Measurements from ENCODE around the gene IL13RA1. TPM values are rescaled to one million over a fixed set of nuclear protein-coding genes. Genes with fewer than 3 reads are reported as not detected.
A peak's percentile ranks its signal among the peaks of the same experiment; 100 is the strongest.

IL13RA1 gene
- total RNA-seq, 1 experiment from 2014 or later, result 28.2 TPM

- Histone ChIP-seq H3K79me2 (ENCODE audit: insufficient read depth, low read length) (no peaks in the 10 kb centered on the region), H3K36me3 (ENCODE audit: control insufficient read depth in 1 of 2, insufficient read depth in 2 of 2, low read length in 2 of 2) (no peaks in the 10 kb centered on the region), H3K4me3 (replicated peaks in 1 of 2; ENCODE audit: low read depth in 1 of 2, low read length in 2 of 2) (no peak overlapping the region), H3K4me1 (ENCODE audit: control insufficient read depth in 1 of 2, insufficient read depth in 2 of 2, low read length in 2 of 2) (no peaks in the 10 kb centered on the region), H3K9me2 (ENCODE audit: insufficient read depth) (no peaks in the 10 kb centered on the region), H3K4me2 (ENCODE audit: low read length) (no peak overlapping the region), H3K9me3 (ENCODE audit: control insufficient read depth in 1 of 2, insufficient read depth in 1 of 2, low read depth in 1 of 2, low read length in 2 of 2) (no peaks in the 10 kb centered on the region), H3K27me3 (ENCODE audit: insufficient read depth, low read length) (no peaks in the 10 kb centered on the region), H4K20me1 (ENCODE audit: insufficient read depth) (no peaks in the 10 kb centered on the region), H3K9ac (ENCODE audit: low read length) (no peak overlapping the region), H2AFZ (ENCODE audit: low read depth, low read length, poor library complexity, severe bottlenecking) (peak overlapping the region; percentile 45), H3K27ac (ENCODE audit: low read depth, low read length) (no peak overlapping the region)
- ChIA-PET CTCF (interaction anchor here (0.8 to 2.6 kb wide), 7 partner anchors 43 to 205 kb away, joined by 3 to 28 read pairs (median 4); no protein-coding TSS in a partner anchor), RAD21 (ENCODE audit: low non-redundant PET in 1 of 2, low total read pairs in 2 of 2, uncharacterized antibody in 2 of 2, unreplicated experiment in 2 of 2) (interaction anchor here (0.6 to 1.3 kb wide), 5 partner anchors 163 to 312 kb away, joined by 3 to 7 read pairs (median 3); partner anchors contain the start of gene DOCK11 (in 1 of the 2)), POLR2A (no interaction called here)
- TF ChIP-seq POLR2AphosphoS5 (IDR thresholded peaks at IDR 0.05; ENCODE audit: low read depth, low read length) (no peak), JUND (IDR thresholded peaks at IDR 0.05) (no peak), TCF7L2 (IDR thresholded peaks at IDR 0.05; ENCODE audit: borderline replicate concordance, extremely low read depth, insufficient read depth, insufficient read length) (no peak), SP1 (IDR thresholded peaks at IDR 0.05; ENCODE audit: low read depth) (no peak), YY1 (IDR thresholded peaks at IDR 0.05; ENCODE audit: extremely low read depth, insufficient replicate concordance, low read depth, low read length) (peak; percentile 24), SRF (IDR thresholded peaks at IDR 0.05; ENCODE audit: low read depth) (no peak), EZH2 (IDR thresholded peaks at IDR 0.05) (no peak), SIN3A (IDR thresholded peaks at IDR 0.05; ENCODE audit: low read depth) (no peak), MAX (IDR thresholded peaks at IDR 0.05) (no peak), CTCF (IDR thresholded peaks at IDR 0.05 in 2 of 3, conservative IDR thresholded peaks at IDR 0.05 in 1 of 3; ENCODE audit: borderline replicate concordance in 1 of 3, insufficient read depth in 1 of 3, low read depth in 2 of 3, low read length in 2 of 3) (peak; percentile 54 to 73 (median 57)), FOSL1 (IDR thresholded peaks at IDR 0.05; ENCODE audit: low read depth) (no peak), REST (IDR thresholded peaks at IDR 0.05; ENCODE audit: low read depth) (no peak), POLR2A (IDR thresholded peaks at IDR 0.05; ENCODE audit: borderline replicate concordance, extremely low read depth, insufficient read depth, insufficient read length) (no peak), EGR1 (IDR thresholded peaks at IDR 0.05; ENCODE audit: low read depth) (no peak), CEBPB (IDR thresholded peaks at IDR 0.05; ENCODE audit: low read depth) (no peak), RAD21 (IDR thresholded peaks at IDR 0.05; ENCODE audit: low read depth) (peak; percentile 85), ZBTB33 (IDR thresholded peaks at IDR 0.05; ENCODE audit: extremely low read depth, insufficient replicate concordance, low read length) (no peak), ATF3 (IDR thresholded peaks at IDR 0.05) (no peak)
- intact Hi-C loops (cut with micrococcal nuclease), result loop anchor here (1.0 to 10.0 kb wide), 4 partner anchors 163 to 353 kb away; no protein-coding TSS in a partner anchor
- DNase-seq (ENCODE audit: low read depth, low spot score) (peak; percentile 15), ATAC-seq (peak; percentile 72)
- no TSS peak for BruUV-seq (replicated peaks)
Observed at GRCh38 chrX:118807151-118808017, 80.0 kb downstream of the IL13RA1 start.
